IMR-90 (cell line): ENCODE measurements around the gene CDH23.

Source experiments
- CHD1 ChIP-seq: IDR thresholded peaks from 2 replicates; pipeline ENCODE4 v1.6.1; 2012; ENCODE audit warnings: low read depth, low read length, improper control_type of control experiment
- CTCF ChIP-seq: conservative IDR thresholded peaks from 2 replicates; pipeline ENCODE4 v1.5.1; 2012; ENCODE audit warnings: mild to moderate bottlenecking, low read depth, low read length, improper control_type of control experiment
- MXI1 ChIP-seq: IDR thresholded peaks from 2 replicates; pipeline ENCODE4 v1.6.1; 2012; ENCODE audit warnings: low read depth, mild to moderate bottlenecking, low read length, moderate library complexity, borderline replicate concordance
- POLR2A ChIP-seq: IDR thresholded peaks from 2 replicates; pipeline ENCODE4 v1.6.1; 2012; ENCODE audit warnings: mild to moderate bottlenecking, low read depth, low read length

GRCh38 chr10:71762324-71762723 lies 365.6 kb downstream of the CDH23 start:
- TF ChIP-seq CTCF (no peak), MXI1 (no peak), CHD1 (no peak), POLR2A (no peak)
